HEK293 (cell line): ENCODE measurements around the gene CLTC.

Source experiments
- BCL11B ChIP-seq: fragments of 450-650 bp; formaldehyde crosslinking; IDR thresholded peaks from 2 replicates; pipeline ENCODE4 v1.5.1; 2016; ENCODE audit warnings: low read depth, missing biosample characterization, missing genetic modification characterization
- RBAK ChIP-seq: fragments of 450-650 bp; formaldehyde crosslinking; IDR thresholded peaks from 2 replicates; pipeline ENCODE4 v1.5.1; 2016; ENCODE audit warnings: missing biosample characterization, missing genetic modification characterization
- SP2 ChIP-seq: fragments of 450-650 bp; formaldehyde crosslinking; IDR thresholded peaks from 2 replicates; pipeline ENCODE4 v1.5.1; 2016; ENCODE audit warnings: missing biosample characterization, missing genetic modification characterization
- YY1 ChIP-seq: fragments of 450-650 bp; formaldehyde crosslinking; IDR thresholded peaks from 2 replicates; pipeline ENCODE4 v1.5.1; 2018; ENCODE audit warnings: missing biosample characterization, missing genetic modification characterization
- ZBTB20 ChIP-seq: fragments of 450-650 bp; formaldehyde crosslinking; IDR thresholded peaks from 2 replicates; pipeline ENCODE4 v1.5.1; 2016; ENCODE audit warnings: missing biosample characterization, missing genetic modification characterization
- ZBTB48 ChIP-seq: fragments of 450-650 bp; formaldehyde crosslinking; IDR thresholded peaks from 2 replicates; pipeline ENCODE4 v1.5.1; 2016; ENCODE audit warnings: missing biosample characterization, missing genetic modification characterization
- ZNF157 ChIP-seq: fragments of 450-650 bp; formaldehyde crosslinking; IDR thresholded peaks from 2 replicates; pipeline ENCODE4 v1.5.1; 2016; ENCODE audit warnings: missing biosample characterization, missing genetic modification characterization
- ZNF274 ChIP-seq, 2 experiments: fragments of 200-500 bp in 1 of 2; fragments of 450-650 bp in 1 of 2; sonication (Bioruptor generic) in 1 of 2; formaldehyde crosslinking in 1 of 2; IDR thresholded peaks; 2 replicates each; pipeline versions ENCODE4 v1.5.1 to v1.6.1; 2014 to 2016; ENCODE audit warnings: borderline replicate concordance in 1 of 2, inconsistent platforms in 1 of 2, low read length in 1 of 2, missing biosample characterization in 1 of 2, missing genetic modification characterization in 1 of 2
- ZNF529 ChIP-seq: fragments of 450-650 bp; formaldehyde crosslinking; IDR thresholded peaks from 2 replicates; pipeline ENCODE4 v1.5.1; 2017; ENCODE audit warnings: missing genetic modification characterization, missing biosample characterization; ENCODE audit not compliant: insufficient replicate concordance
- ZNF654 ChIP-seq: fragments of 450-650 bp; formaldehyde crosslinking; IDR thresholded peaks from 2 replicates; pipeline ENCODE4 v1.5.1; 2016; ENCODE audit warnings: low read depth, missing biosample characterization, missing genetic modification characterization
- ZNF791 ChIP-seq: fragments of 450-650 bp; formaldehyde crosslinking; IDR thresholded peaks from 2 replicates; pipeline ENCODE4 v1.5.1; 2016; ENCODE audit warnings: missing biosample characterization, missing genetic modification characterization
- ZNF843 ChIP-seq: fragments of 450-650 bp; formaldehyde crosslinking; IDR thresholded peaks from 2 replicates; pipeline ENCODE4 v1.5.1; 2016; ENCODE audit warnings: missing biosample characterization, missing genetic modification characterization
- TF ChIP-seq, protein P1 (sequence below): fragments of 450-650 bp; formaldehyde crosslinking; IDR thresholded peaks from 2 replicates; pipeline ENCODE4 v1.5.1; 2016; ENCODE audit warnings: missing biosample characterization, missing genetic modification characterization
- TF ChIP-seq, protein P2 (sequence below): fragments of 450-650 bp; formaldehyde crosslinking; IDR thresholded peaks from 2 replicates; pipeline ENCODE4 v1.5.1; 2016; ENCODE audit warnings: missing biosample characterization, missing genetic modification characterization

DNA sequence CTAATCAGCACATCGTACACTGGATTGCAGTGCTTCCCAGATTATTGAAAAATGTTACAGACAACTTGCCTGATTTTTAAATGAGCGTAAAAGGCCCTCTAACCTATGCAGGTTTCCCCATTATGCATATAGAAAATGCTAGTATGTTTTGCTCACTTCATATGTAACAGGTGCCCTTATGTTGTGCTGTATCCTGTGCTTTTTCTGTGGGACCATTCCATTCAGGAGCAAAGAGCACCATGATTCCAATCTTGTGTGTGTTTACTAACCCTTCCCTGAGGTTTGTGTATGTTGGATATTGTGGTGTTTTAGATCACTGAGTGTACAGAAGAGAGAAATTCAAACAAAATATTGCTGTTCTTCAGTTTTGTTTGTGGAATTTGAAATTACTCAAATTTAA lies 74.6 kb downstream of the CLTC start:
- TF ChIP-seq YY1 (tag by site-specific recombination) = no peak
- no peak for TF ChIP-seq SP2 (tag by site-specific recombination)
- TF ChIP-seq RBAK (tag by site-specific recombination) = no peak
- TF ChIP-seq ZNF274 (IDR thresholded peaks at IDR 0.05; ENCODE audit: low read length) = no peak
- no peak for TF ChIP-seq ZNF274 (tag by site-specific recombination; IDR thresholded peaks at IDR 0.05; ENCODE audit: borderline replicate concordance)
- TF ChIP-seq, protein P1, sequence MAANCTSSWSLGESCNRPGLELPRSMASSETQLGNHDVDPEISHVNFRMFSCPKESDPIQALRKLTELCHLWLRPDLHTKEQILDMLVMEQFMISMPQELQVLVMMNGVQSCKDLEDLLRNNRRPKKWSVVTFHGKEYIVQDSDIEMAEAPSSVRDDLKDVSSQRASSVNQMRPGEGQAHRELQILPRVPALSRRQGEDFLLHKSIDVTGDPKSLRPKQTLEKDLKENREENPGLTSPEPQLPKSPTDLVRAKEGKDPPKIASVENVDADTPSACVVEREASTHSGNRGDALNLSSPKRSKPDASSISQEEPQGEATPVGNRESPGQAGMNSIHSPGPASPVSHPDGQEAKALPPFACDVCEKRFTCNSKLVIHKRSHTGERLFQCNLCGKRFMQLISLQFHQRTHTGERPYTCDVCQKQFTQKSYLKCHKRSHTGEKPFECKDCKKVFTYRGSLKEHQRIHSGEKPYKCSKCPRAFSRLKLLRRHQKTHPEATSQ (tag by site-specific recombination) = no peak
- no peak for TF ChIP-seq ZNF843
- no peak for TF ChIP-seq ZNF654 (tag by site-specific recombination)
- TF ChIP-seq ZNF791 = no peak
- TF ChIP-seq BCL11B (tag by site-specific recombination) = no peak
- TF ChIP-seq, protein P2, sequence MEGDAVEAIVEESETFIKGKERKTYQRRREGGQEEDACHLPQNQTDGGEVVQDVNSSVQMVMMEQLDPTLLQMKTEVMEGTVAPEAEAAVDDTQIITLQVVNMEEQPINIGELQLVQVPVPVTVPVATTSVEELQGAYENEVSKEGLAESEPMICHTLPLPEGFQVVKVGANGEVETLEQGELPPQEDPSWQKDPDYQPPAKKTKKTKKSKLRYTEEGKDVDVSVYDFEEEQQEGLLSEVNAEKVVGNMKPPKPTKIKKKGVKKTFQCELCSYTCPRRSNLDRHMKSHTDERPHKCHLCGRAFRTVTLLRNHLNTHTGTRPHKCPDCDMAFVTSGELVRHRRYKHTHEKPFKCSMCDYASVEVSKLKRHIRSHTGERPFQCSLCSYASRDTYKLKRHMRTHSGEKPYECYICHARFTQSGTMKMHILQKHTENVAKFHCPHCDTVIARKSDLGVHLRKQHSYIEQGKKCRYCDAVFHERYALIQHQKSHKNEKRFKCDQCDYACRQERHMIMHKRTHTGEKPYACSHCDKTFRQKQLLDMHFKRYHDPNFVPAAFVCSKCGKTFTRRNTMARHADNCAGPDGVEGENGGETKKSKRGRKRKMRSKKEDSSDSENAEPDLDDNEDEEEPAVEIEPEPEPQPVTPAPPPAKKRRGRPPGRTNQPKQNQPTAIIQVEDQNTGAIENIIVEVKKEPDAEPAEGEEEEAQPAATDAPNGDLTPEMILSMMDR = no peak
- no peak for TF ChIP-seq ZNF529
- TF ChIP-seq ZBTB20 = no peak
- TF ChIP-seq ZBTB48 (tag by site-specific recombination) = no peak
- TF ChIP-seq ZNF157 = no peak
